GM15510 (cell line): Measurements from ENCODE around the gene WHAMM.
A peak's percentile ranks its signal among the peaks of the same experiment; 100 is the strongest.

Experiments
- POLR2A ChIP-seq: IDR thresholded peaks from 3 replicates; pipeline ENCODE4 v1.6.1; 2011; ENCODE audit warnings: borderline replicate concordance; ENCODE audit not compliant: insufficient read length; ENCODE audit errors: extremely low read depth

The WHAMM gene, protein sequence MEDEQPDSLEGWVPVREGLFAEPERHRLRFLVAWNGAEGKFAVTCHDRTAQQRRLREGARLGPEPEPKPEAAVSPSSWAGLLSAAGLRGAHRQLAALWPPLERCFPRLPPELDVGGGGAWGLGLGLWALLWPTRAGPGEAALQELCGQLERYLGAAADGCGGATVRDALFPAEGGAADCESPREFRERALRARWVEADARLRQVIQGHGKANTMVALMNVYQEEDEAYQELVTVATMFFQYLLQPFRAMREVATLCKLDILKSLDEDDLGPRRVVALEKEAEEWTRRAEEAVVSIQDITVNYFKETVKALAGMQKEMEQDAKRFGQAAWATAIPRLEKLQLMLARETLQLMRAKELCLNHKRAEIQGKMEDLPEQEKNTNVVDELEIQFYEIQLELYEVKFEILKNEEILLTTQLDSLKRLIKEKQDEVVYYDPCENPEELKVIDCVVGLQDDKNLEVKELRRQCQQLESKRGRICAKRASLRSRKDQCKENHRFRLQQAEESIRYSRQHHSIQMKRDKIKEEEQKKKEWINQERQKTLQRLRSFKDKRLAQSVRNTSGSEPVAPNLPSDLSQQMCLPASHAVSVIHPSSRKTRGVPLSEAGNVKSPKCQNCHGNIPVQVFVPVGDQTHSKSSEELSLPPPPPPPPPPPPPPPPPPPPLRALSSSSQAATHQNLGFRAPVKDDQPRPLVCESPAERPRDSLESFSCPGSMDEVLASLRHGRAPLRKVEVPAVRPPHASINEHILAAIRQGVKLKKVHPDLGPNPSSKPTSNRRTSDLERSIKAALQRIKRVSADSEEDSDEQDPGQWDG

DNA sequence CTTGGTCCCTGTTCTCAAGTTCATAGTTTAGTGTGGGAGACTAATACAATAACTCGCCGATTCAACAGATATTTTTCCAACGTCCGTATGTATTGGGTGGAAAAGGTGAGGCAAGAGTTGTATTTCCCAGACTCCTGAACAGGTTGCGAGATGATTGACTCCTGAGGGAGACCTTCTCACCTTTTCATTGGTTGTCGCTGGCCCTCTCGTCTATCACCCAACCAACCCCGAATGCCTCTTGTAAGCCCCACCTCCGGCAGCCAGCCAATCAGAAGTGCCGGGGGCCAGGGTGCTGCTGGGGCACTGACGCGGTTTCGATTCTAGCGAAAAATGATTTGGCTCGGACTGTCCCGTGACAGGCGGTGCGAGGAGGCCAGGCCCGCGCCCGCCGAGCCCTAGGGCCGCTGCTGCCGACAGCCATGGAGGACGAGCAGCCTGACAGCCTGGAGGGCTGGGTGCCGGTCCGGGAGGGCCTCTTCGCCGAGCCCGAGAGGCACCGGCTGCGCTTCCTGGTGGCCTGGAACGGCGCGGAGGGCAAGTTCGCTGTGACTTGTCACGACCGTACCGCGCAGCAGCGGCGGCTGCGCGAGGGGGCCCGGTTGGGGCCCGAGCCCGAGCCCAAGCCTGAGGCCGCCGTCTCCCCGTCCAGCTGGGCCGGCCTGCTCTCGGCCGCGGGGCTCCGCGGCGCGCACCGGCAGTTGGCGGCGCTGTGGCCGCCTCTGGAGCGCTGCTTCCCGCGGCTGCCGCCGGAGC, at the start of gene WHAMM:
WHAMM (plus strand) TSS at position 321 of the 753 bp plus-strand sequence; CDS start at position 420, 99 bp downstream.
- peak; percentile 94 for TF ChIP-seq POLR2A

- TF ChIP-seq POLR2A = no peak
Measured at GRCh38 chr15:82763361-82764116, 45.9 kb upstream of the WHAMM start.

GRCh38 chr15:82764117-82764490, 45.3 kb upstream of the WHAMM start:
- no peak for TF ChIP-seq POLR2A

DNA sequence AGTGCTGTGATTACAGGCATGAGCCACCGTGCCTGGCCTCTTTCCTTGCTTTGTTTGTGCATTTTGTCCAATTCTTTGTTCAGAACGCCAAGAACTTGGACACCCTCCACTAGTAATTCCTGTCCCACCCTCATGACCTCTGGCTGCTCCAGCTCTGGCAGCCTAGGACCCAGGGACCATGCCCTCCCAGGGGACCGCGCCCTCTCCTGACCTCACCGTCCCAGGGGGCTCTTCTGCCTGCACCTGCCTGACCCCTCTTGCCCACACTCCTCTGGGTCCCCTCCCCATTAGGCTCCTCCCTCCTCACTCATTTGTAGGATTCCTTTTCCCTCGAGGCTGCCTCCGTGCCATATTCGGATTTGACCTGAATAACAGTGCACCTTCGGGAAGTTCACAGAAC, 44.7 kb upstream of the WHAMM start:
- no peak for TF ChIP-seq POLR2A

DNA sequence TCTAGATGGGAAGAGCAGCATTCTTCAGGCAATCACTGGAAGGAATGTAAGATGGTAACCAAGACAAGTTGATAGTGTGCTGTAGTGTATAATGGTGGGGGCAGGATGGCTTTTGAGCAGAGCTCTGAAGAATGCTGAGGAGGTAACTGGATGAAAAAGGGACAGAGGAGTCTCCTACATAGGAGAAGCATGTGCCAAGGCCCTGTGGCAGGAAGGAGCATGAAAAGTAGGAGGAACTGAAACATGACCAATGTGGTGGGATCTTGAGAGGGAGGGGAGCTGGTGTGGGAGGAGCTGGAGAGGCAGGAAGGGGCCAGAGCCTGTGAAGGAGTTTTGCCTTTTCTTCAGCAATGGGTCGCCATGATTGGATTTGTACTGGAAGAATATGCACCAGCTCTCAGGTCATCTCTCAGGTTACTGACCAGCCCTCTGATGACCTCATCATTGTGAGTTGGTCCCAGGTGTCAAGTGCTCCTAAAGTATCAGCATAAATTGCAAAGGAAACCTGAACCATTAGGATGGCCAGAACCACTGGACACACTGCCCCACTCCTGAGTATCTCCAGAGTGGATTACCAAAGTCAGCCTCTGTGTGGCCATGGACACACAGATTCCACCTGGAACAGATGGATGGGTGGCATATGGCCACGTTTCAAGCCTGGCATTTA, 42.1 kb upstream of the WHAMM start:
- no peak for TF ChIP-seq POLR2A

- no peak for TF ChIP-seq POLR2A
Measured at GRCh38 chr15:82768414-82769054, 40.9 kb upstream of the WHAMM start.

DNA sequence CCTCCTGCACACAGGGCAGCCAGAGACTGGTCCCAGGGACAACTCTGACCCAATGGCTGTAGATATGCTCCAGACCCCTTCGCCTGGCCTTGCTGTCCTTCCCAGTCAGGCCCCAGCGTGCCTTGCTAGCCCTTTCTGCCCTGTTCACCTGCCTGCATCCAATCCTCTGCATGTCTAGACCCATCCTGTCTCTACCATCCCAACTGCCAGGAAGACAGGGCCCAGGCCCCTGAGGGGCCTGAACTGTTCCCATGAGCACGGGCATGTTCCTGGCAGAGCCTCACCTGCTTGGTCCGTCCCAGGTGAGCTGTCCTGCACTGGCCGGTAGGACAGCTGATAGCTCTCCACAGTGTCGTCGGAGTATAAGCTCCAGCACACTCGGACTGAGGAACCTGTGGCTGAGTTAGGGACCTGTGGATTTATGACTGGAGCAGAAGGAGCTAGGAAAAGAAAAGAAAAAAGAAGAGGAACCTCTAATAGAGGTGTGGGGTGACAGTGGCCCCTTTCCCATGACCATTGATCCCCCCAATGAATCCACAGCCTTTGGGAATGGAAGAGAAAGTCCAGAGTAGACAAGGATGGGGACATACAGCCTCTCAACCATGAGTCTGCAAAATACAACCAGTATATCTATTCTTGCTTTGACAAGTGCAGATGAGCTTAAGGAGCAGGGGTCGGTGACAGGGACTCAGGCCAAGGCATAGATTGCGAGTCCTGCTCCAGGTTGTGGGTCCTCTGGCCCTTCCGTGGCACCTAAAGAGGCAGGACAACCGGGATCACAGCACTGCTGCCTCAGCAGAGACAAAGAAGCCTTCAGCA, 37.4 kb upstream of the WHAMM start:
- TF ChIP-seq POLR2A = no peak

DNA sequence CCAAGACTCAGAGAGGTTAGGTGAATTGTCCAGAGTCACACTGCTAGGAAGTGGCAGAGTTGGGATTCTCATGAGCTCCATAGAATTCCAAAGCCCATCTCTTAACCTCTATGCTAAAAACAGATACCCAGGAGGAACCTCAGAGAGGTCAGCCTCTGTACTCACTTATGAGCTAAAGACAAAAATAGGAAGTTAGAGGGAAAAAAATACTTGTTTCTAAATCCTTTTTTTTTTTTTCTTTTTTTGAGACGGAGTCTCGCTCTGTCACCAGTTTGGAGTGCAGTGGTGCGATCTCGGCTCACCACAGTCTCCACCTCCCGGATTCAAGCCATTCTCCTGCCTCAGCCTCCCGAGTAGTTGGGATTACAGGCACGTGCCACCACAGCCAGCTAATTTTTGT, 34.9 kb upstream of the WHAMM start:
- no peak for TF ChIP-seq POLR2A

DNA sequence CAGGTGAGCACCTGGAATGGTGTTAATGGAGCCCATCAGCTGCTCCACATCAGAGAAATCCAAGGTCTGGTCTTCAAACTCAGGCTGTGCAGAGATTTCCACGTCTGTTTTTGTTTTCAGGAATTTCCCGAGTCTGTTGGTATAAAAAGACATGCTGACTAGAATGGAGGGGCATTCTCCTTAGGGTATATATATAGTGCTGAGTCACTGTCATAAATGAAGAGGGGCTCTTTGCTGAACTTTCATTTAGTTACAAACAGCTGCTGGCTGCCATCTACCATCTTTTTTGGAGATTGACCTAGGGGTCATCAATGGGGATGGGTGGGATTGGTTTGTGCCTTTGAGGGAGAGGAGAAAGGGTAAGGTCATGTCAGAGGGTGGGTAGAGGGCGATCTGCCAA, 30.7 kb upstream of the WHAMM start:
- TF ChIP-seq POLR2A = no peak

- no peak for TF ChIP-seq POLR2A
Measured at GRCh38 chr15:82781349-82781748, 28.1 kb upstream of the WHAMM start.

- no peak for TF ChIP-seq POLR2A
Measured at GRCh38 chr15:82788496-82788895, 20.9 kb upstream of the WHAMM start.

DNA sequence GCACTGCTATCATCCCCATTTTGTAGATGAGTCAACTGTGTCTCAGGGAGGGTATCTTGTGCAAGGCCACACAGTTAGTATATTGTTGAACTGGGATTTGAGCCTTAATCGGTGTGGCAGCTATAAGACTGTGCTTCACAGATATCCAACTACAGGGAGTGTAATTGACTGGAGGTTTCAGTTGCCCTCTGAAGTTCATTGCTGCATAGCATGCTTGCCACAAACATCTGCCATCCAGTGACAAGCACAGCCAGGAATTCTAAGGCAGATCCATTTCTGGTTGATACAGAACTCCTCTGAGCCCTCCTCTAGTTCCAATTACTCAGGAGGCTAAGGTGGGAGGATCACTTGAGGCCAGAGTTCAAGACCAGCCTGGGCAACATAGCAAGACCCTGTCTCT, 19.9 kb upstream of the WHAMM start:
- TF ChIP-seq POLR2A = no peak

- TF ChIP-seq POLR2A = no peak
Measured at GRCh38 chr15:82790321-82790720, 19.1 kb upstream of the WHAMM start.
